Urothelium cell line (cell line): ENCODE measurements around the gene P3H1.
"Not testable (repeated sequence)": the region's sequence is repeated elsewhere in the genome, so short reads cannot be mapped to it uniquely, and the experiment has no call there.

Source experiments
- DNase-seq: peaks from one replicate; pipeline ENCODE4 v3.0.0; 2011; ENCODE audit warnings: low spot score, mixed read lengths
- FAIRE-seq: peaks from 2 replicates; lab custom pipeline; 2011; peaks lifted over from hg19 to GRCh38; lab: Jason Lieb, UNC

Gene P3H1

GRCh38 chr1:42732126-42732680, 34.6 kb downstream of the P3H1 start:
- no peak for DNase-seq
- no peak for FAIRE-seq

DNA sequence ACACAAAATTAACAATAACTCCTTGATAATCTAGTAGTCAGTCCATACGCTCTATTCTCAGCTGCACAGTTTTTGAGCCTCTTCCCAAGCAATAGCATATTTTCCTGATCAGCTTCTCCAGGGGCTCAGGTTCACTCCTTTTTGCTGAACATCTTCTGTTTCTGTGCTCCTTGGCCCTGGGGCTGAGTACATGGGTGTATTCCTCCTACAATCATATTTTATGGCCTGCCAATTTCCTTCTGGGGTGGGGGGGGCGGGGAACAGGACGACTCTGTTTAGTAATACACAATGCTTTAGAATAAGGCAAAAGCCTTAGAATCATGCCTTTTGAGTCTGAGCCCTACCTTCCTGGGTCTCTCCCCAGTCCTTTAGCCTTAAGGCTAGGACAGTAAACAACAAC, 35.2 kb downstream of the P3H1 start:
- no peak for FAIRE-seq

GRCh38 chr1:42730988-42731387, 35.8 kb downstream of the P3H1 start:
- DNase-seq, result no peak
- no peak for FAIRE-seq

More for the DNA sequence above, 35.2 kb downstream of the P3H1 start:
- no peak for DNase-seq

GRCh38 chr1:42730002-42730401, 36.8 kb downstream of the P3H1 start:
- peak; percentile 5 for DNase-seq
- FAIRE-seq, result no peak

DNA sequence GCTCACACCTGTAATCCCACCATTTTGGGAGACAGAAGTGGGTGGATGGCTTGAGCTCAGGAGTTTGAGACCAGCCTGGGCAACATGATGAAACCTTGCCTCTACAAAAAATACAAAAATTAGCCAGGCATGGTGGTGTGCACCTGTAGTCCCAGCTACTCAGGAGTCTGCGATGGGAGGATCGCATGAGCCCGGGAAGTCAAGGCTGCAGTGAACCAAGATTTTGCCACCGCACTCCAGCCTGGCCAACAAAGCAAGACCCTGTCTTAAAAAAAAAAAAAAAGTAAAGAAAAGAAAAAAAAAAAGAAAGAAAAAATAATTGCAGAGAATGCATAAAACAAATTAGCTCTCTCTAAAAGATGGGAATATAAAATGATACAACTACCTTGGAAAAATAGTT, 41.0 kb downstream of the P3H1 start:
- FAIRE-seq, DNase-seq: not testable (repeated sequence)

DNA sequence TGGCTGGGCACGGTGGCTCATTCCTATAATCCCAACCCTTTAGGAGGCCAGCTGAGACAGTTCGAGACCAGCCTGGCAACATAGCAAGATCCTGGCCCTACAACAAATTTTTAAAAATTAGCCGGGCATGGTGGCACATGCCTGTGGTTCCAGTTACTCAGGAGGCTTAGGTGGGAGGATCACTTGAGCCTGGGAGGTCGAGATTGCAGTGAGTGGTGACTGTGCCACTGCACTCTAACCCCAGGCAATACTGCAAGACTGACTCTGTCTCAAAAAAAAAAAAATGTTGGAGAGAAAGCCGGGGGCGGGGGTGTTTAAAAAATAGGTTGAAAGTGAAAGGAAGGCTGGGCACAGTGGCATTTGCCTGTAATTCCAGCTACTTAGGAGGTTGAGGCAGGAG, 43.3 kb downstream of the P3H1 start:
- DNase-seq (no peak), FAIRE-seq (no peak)

DNA sequence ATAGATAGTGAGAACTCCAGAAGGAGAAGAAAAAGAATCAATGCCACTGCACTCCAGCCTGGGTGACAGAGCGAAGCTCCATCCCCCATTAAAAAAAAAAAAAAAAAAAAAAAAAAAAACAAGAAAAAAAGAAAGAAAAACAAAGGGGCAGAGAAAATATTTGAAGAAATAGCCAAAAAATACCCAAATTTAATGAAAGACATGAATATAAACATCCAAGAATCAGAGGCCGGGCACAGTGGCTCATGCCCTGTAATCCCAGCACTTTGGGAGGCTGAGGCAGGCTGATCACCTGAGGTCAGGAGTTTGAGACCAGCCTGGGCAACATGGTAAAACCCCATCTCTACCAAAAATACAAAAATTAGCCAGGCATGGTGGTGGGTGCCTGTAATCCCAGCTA, 44.4 kb downstream of the P3H1 start:
- not testable (repeated sequence) for FAIRE-seq, DNase-seq

- no peak for DNase-seq
- no peak for FAIRE-seq
Measured at GRCh38 chr1:42721926-42722325, 44.9 kb downstream of the P3H1 start.

GRCh38 chr1:42720868-42721267, 46.0 kb downstream of the P3H1 start:
- FAIRE-seq (no peak), DNase-seq (no peak)

GRCh38 chr1:42714441-42714840, 52.4 kb downstream of the P3H1 start:
- FAIRE-seq, result not testable (repeated sequence)

DNA sequence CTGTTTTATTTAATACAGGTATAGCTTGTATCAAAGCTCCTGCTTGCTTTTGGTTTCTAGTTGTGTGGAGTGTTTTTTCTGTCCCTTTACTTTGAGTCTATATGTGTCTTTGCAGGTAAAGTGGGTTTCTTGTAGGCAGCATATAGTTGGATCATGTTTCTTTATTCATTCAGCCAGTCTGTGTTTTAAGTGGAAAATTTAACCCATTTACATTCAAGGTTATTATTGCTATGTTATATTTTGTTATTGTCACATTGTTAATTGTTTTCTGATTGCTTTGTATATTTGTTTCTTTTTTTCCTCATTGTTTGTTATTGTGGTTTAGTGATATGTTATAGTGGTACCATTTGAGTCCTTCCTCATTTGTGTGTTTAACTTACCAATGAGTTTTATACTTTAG, 53.5 kb downstream of the P3H1 start:
- DNase-seq (no peak), FAIRE-seq (no peak)

More at GRCh38 chr1:42714441-42714840, 52.4 kb downstream of the P3H1 start:
- not testable (repeated sequence) for DNase-seq

DNA sequence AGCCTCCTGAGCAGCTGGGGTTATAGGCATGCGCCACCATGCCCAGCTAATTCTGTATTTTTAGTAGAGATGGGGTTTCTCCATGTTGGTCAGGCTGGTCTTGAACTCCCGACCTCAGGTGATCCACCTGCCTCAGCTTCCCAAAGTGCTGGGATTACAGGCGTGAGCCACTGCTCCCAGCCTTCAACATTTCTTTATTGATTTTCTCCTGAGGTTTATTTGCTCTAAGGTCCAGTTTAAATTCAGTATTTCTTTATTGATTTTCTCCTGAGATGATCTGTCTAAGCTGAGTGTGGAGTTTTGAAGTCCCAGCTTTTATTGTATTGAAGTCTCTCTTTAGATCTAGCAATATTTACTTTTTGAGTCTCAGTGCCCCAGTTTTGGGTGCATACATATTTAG, 54.0 kb downstream of the P3H1 start:
- not testable (repeated sequence) for FAIRE-seq

GRCh38 chr1:42703888-42704464, 62.9 kb downstream of the P3H1 start:
- FAIRE-seq, result no peak

More for the DNA sequence above, 54.0 kb downstream of the P3H1 start:
- DNase-seq, result not testable (repeated sequence)

GRCh38 chr1:42700006-42700405, 66.8 kb downstream of the P3H1 start:
- DNase-seq (no peak), FAIRE-seq (no peak)

More at GRCh38 chr1:42703888-42704464, 62.9 kb downstream of the P3H1 start:
- DNase-seq, result no peak

DNA sequence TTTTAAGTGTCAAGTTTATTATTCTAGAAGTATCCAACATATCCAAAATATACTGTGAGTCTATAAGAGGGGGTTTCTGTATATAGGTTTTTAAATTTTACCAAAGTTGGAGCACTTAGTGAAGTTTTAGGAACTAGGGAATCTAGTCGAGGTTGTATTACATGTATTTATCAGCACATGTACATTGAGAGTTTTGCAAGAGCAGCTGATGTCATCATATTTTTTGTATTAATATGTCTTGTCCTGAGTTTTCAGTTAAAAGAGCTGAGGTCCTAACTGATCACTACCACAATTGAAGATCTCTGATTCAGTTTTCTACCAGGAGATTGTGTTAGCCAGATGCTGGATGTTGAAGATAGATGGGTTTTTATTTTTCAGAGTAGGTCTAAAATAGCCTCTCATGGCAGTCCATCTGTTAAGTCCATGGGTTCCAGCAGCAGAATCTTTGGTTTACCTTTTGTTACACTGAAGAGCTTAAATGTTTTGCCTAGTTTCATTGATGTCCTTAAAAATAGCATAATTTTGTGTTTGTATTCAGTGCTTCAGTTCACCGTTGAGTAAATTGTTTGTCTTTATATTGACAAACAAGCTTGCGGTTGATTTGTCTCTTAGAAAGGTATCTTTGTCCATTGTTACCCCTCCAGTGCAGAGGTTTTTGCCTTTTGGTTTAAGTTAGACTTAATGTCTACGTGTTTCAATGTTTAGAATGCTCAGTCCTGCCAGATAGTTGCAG, 68.6 kb downstream of the P3H1 start:
- FAIRE-seq (no peak), DNase-seq (no peak)
